HG03342 (cell line): ENCODE measurements around the gene C2CD3.
"Not testable (repeated sequence)": the region's sequence is repeated elsewhere in the genome, so short reads cannot be mapped to it uniquely, and the experiment has no call there.

ENCODE experiments used
- ATAC-seq: cut with Tn5 transposase; IDR thresholded peaks from one replicate; pipeline ENCODE4 v1.9.1; 2021; ENCODE audit warnings: mild to moderate bottlenecking, moderate library complexity; ENCODE audit not compliant: unreplicated experiment

The C2CD3 gene

DNA sequence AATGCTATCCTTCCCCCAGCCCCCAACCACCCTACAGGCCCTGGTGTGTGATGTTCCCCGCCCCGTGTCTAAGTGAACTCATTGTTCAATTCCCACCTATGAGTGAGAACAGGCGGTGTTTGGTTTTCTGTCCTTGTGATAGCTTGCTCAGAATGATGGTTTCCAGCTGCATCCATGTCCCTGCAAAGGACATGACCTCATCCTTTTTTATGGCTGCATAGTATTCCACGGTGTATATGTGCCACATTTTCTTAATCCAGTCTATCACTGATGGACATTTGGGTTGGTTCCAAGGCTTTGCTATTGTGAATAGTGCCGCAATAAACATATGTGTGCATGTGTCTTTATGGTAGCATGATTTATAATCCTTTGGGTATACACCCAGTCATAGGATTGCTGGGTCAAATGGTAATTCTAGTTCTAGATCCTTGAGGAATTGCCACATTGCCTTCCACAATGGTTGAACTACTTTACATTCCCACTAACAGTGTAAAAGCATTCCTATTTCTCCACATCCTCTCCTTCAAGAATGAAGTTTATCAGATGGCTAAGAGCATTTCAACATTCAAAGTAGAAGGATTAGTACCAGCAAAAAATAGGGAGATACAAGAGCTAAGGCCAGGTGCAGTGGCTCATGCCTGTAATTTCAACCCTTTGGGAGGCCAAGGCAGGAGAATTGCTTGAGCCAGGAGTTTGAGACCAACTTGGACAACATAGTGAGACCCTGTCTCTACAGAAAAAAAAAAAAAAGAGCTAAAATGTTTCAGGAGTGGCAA is 50.4 kb downstream of the C2CD3 start:
- not testable (repeated sequence) for ATAC-seq

DNA sequence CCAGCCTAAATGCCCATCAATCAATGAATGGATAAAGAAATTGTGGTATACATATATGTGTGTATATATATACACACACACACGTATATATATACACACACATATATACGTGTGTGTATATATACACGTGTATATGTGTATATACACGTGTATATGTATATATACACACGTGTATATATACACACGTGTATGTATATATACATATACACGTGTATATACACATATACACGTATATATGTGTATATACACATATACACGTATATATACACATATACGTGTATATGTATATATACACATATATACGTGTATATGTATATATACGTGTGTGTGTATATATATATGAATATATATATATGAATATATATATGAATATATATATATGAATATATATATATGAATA is 54.1 kb downstream of the C2CD3 start:
- ATAC-seq = no peak

DNA sequence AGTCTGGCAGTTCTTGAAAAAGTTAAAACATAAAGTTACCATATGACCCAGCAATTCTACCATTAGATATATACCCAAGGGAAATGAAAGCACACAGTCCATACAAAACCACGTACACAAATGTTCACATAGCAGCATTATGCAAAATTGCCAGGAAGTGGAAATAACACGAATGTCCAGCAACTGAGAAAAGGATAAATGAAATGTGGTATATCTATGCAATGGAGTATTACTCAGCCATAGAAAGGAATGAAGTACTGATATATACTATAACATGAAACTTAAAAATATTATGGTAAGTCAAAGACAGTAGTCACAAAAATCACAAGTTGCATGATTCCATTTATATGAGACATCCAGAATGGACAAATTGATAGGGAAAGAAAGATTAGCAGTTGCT is 57.9 kb downstream of the C2CD3 start:
- ATAC-seq = no peak

DNA sequence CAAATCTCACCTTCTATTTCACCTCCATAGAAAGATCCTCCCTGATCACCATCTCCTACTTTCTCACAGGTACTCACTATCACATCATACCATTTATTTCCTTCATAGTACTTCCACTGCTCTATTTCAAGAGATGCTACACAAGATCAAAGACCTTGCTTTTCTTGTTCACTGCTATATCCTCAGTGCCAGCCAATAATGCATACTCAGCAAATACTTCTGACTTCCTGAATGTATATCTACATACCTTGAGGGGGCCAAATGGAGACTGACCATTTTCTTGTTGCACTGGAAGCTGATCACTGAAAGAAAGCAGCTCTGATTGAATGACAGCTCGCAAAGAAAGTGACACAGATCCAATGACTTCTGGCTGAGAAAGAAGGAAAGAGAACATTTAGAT is 64.7 kb downstream of the C2CD3 start:
- no peak for ATAC-seq

DNA sequence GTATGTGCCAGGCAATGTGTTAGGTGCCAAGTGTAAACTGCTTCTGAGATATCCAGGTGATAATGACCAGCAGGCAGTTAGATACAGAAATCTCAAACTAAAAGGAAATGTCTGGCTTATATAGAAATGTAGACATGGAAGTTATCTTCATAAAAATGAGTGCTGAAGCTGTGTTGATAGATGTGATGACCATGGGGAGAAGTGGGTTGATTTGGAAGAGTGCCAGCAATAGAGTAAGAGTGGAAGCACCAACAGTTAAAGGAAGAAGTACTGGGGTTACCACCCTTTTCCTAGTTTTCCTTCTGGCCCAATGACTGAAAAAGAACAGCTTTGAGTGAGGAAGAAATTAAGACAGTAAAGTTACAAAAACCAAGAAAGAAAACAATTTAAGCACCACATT is 68.5 kb downstream of the C2CD3 start:
- no peak for ATAC-seq

DNA sequence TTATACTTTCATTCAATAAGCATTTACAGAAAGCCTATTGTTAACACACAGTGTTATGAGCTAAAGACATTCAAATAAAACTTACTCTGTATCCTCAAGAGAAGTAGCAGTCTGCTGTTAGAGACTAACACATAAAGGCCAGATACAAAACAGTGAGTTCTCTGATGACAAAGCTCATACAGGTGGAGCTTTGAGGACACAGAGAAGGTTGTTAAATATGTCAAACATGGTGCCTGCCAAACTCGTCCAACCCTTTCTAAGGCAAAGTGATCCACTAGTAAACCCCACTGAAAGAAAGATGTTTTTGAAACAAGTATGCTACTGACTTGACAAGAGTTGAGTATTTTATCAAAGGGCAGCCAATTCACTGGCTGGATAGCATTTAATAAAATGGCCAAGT is 70.1 kb downstream of the C2CD3 start:
- no peak for ATAC-seq

DNA sequence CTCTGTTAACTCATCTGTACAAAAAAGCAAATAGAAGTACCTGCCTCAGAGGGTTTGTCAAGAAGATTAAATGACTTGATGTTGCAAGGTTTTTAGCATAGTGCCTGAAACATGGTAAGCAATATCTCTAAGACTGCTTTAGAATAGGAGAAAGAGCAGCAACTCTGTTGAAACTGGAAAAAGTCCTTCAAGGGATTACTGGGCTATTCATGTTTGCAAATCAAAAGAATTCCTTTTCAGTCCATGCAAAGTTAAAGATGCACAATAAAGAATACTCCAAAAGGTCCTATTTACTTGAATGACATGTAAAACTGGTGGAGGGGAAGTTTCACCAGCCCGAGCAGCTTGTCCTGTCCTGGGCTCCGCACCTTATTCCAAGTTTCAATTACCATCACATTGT is 70.6 kb downstream of the C2CD3 start:
- ATAC-seq = no peak

DNA sequence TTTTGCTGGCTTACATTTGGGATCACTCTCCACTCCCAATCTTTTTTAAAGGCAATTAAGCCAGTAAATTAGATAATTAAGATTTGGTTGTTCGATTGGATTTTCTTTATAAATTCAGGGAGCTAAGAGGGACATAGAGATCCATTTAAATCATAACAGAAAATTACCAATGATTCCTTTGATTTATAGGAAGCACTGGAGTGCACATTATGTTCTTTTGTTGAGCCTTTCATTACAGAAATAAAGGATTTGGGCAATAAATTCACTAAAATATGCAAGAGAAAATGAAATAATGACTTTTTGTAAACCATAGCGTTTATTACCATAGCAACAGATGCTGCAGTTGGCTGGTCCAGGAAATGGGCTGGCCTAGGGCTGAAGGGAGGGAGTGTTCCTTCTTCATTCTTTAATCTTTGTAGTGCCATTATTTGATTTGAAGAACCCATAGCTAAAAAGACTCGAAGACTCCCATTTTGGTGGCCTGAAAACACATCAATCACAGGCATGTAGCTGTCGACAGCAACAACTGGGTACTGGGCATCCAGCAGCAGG is 73.0 kb downstream of the C2CD3 start:
- no peak for ATAC-seq

DNA sequence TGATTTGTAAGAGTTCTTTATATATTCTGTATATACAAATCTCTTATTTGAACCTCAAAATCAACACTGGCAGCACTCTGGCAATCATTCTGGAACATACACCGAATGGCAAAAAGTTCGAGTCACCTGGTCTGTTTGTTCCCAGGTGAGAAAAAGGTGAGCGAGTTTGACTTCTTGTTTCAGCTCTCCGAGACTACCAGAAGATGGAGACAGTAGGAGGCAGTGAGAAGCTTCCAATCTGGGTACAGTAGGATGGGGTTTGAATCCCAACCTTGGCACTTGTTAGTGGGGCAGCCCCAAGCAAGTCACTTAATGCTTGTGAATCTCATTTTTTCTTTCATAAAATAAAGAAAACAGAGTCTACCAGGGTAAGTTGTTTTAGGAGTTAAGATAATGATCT is 76.4 kb downstream of the C2CD3 start:
- no peak for ATAC-seq

DNA sequence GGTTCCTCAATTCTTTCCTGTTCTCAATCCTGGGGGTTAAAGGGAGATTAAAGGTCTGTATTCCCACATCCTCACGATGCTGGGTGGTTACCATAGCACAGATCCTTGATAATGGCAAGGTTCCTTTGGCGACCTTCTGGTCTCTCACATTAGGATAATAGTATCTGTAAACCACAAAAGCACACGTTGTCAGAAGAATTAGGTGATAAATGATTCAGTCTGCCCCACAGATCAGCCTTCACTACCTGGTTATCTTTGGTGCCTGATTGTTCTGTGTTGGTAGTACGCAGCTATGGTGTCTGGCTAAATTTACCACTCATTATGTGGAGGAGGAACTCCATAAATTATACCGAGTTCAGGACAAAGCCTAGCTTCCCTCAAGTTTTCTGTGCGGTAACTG is 78.4 kb downstream of the C2CD3 start:
- no peak for ATAC-seq

DNA sequence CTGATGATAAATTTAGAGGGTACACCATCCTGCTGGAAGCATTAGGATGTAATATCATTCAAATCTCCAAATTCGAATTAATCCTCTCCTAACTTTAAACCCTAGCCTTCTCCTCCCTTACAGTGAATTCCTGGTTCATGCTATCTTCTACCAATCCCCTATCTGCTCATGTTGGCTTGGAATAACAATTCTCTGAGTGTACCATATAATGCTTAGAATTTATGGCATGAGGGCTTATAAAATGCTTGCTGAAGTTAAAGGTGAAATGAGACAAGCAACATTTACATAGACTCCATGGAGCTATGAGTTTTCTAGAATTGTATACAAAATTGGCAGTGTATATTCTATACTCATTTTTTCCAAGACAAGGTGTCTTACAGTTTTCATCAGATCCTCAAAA is 79.3 kb downstream of the C2CD3 start:
- no peak for ATAC-seq

DNA sequence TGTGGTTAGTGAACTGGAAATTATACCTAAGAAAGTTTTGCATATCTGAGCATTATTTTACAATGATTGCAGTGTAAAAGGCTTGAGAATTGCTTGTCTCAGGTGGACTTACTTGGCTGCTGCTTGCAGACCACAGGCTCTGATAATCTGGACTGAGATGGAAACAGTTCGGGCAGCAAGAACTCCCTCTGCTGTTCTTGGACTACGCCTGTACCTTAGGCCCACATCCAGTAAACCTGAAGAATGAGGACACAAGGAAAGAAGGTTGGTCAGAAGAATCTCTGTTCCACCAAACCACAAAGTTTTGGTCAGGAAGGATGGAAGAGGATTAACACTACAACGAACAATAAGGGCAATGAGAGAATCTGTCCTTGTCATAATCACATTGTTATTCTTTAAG is 80.1 kb downstream of the C2CD3 start:
- no peak for ATAC-seq

DNA sequence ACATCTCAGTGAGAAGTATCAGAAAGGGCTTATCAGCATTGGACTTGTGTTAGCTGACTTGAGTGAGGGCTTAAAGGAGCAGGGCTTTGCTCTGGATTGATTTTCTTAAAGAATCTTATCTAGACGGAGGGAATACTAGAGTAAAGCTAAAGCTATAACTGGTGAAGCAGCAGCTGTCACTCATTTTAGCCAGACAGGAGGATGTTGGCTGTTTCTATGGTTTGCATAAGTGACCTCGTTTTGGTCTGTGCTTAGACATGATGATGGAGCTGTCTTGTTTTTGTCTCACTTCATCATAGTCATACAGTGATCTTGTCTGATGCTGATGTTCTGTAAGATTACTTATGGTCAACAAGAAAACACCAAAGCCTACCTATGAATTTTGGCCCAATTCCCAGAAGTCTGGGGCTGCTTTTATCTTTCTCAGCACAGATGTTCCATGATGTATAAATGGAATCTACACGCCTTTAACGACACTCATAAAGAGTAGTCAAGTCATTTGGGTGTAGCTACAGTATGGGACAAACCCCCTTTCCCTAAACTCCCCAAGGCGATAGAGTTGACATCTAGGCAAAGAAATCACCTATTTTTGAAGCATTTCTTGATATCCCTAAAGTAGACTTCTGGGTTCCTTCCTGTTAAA is 84.4 kb downstream of the C2CD3 start:
- ATAC-seq = no peak

DNA sequence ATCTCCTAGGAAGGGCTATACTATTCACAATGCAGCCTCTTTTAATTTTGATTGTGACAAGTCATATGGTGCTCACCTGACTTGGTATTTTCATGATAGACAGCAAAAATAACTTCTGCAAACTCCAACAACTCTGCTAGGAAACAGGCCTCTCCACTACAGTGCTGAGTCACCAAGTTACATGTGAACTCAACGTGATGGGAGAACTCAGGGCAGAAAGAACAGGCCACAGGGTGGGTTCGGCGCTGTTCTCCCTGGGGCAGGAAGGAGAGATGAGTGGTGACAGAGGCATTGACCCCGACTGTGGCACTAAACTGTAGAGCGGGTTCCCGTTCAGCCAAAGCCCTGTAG is 85.3 kb downstream of the C2CD3 start:
- ATAC-seq = no peak

DNA sequence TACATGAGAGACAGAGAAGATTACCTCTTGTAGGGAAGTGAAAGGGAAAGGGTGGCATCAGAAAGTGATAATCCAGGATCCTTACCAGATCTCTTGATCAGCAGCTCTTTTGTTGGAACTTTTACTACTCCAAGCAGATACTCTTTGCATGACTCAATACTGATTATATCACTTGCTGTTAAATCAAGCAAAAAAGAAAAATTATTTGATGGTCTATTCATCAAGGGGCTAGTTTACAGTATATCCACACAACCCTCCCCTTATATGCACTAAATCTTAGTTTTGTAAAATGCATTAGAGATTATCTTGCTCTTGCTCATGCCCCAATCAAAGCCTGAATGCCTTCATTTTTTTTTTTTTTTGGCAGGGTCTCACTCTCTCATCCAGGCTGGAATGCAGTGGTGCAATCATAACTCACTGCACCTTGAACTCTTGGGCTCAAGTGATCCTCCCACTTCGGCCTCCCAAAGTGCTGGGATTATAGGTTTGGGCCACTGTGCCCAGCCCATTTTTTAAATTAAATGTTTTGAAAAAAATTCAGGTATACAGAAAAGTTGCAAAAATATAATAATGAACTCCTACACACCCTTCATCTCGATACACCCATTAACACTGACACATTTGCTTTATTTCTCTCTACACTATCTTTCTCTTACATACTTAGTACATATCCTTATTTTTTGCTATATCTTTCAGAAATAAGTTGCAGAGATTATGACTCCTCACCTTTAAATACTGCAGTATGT is 85.8 kb downstream of the C2CD3 start:
- ATAC-seq = no peak

DNA sequence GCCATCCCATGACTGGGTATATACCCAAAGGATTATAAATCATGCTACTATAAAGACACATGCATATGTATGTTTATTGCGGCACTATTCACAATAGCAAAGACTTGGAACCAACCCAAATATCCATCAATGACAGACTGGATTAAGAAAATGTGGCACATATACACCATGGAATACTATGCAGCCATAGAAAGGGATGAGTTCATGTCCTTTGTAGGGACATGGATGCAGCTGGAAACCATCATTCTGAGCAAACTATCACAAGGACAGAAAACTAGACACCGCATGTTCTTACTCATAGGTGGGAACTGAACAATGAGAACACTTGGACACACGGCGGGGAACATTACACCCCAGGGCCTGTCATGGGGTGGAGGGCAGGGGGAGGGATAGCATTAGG is 86.9 kb downstream of the C2CD3 start:
- not testable (repeated sequence) for ATAC-seq

DNA sequence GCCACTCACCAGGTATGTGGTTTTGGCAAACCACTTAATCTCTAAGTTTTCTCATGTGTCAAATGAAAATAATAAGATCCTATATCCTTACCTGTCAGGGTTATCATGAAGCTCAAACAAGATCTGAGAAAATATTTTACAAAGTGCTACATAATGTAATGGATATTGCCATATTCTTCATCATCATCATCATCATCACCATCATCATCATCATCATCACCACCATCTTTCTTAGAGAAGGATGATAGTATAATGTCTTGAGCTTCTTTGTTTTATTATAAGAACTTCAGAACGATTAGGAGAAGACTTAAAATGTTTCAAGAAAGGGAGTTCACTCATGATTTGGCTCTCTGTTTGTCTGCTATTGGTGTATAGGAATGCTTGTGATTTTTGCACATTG is 89.4 kb downstream of the C2CD3 start:
- no peak for ATAC-seq

DNA sequence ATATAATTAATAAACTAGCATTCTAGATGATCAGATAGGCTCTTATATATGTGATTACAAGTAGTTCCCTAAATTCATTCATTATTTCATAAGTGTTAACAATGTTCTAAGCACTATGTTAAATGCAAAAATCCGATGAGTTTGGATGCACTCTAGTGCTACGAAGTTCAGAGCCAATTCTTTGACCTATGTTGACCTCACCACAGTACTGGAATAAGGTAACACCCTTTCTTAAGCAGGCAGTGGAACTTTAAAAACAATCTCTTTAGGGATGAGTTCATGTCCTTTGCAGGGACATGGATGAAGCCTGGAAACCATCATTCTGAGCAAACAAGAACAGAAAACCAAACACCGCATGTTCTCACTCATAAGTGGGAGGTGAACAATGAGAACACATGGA is 93.6 kb downstream of the C2CD3 start:
- no peak for ATAC-seq

DNA sequence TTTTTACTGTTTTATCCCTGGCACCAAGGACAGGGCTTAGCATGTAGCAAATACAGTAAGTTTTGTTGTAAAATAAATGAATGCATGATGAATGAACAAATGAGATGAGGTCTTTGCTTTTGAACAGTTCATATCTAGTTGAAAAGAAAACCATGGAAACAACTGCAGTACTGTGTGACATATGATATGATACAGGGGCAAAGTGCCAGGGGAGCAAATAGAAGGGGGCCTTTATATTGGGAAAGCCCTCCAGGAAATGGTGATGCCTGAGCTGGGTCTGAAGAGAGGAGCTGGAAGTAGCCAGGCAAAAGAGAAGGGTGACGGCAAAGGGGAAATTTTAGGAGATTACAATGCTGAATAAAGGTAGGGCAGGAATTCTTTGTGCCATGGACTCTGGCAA is 98.1 kb downstream of the C2CD3 start:
- ATAC-seq = no peak

DNA sequence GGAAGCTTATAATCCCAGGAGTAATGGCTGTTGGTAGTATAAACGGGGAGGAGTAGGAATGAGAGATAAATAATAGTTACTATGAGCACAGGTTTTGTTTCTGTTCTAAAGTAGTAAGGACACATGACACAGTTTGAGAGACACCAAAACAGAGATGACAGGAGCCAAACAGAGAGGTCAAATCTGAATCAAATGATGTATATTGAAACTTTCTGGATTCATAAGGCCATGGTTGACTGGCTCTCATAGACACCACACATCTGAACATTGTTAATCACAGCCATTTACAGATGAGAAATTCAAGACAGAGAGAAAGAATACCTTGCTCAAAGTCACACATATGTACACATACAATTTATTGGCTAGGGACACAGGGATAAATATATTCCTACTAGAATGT is 98.5 kb downstream of the C2CD3 start:
- no peak for ATAC-seq

DNA sequence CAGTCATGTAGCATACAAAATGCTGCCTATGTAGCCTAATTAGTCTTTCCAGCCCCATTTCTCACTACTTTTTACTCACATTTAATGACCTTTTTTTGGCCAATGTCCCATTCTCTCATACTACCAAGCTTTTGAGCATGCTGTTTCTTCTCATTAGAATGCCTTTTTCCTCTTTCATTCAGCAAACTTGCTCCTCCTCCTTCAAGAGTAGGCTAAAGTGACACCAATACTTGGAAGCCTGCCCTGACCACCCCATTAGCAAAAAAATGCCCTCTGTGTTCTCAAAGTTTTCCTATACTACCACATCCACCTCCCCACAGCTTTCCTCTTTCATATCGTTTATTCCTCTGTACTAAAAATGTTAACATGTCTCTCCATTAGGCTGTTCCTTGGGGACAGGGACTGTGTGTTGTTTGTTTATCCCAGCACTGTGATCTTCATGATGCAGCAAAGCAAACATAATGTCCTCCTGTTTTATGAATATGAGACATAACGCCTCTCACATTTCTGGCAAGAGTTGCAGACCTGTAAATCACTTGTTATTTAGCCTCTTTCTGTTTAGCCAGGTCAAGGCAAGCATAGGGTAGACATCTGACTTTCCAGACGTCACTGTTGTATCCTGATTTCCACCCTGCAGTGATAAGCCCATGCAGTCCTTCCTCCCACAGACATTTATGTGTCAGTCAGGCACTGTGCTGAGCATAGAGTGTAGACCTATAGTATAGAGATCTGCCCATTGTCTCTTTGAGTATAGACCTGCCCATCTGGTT is 99.9 kb downstream of the C2CD3 start:
- no peak for ATAC-seq
